Activated gamma-delta T cell treated with anti-CD3 and anti-CD28 coated beads, Interleukin-2, amount 50 U/mL, for 16 hours (primary cell): ENCODE measurements around the gene NIPAL3.

Experiments
- DNase-seq: peaks from one replicate; pipeline ENCODE4 v3.0.0-alpha.2; 2020; ENCODE audit warnings: low read depth

Gene NIPAL3

DNA sequence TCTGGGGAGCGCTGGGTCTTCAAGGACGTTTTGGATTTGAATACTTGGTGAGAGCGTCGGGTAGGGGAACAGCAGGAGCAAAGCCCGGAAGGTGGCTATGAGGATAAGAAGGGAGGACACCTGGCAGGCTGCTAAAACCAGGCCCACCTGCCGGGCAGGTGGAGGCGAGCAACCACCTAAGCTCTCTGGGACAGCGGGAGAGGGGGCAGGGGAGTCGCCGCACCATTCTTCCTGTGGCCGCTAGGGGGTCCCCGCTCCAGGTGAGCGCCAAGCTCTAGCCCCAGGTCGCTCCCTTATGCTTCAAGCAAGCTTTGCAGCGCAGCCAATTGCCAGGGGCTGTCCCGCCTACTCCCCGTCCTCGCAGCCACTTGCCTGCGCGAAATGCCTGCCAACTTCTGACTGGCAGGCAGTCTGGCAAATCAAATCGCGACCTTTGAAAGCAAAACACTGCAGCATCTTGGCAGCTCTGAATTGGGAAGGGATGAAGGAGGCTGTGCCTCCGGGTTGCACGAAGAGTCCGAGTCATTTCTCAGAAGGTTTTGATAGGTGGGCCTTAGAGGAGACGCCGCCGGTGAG lies at the start of gene NIPAL3:
TSS of gene NIPAL3 (plus strand) at position 469 of the 576 bp plus-strand sequence. CDS start 3,746 bp downstream, outside the sequence.
- peak; percentile 94 for DNase-seq

- DNase-seq: no peak
Observed at GRCh38 chr1:24366707-24367106, 48.9 kb upstream of the NIPAL3 start.

DNA sequence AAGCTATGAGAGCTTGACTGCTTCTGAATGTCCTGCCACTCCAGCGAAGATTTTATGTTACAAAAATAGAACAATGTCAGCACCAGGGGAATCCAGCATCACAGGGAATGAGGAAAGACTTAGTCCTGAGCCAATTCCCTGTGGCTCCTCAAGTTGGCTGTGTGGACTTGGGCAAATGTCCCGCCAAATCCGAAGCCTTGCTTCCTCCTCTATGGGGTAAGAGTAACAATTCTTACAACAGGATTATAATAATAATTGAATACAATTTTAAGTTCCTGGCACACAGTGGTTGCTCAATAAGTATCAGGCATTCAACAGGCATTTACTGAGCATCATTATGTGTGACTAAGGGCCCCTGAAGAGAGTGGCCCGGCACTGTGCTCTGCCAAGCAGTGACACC lies 46.4 kb upstream of the NIPAL3 start:
- no peak for DNase-seq

GRCh38 chr1:24369801-24370200 lies 45.8 kb upstream of the NIPAL3 start:
- no peak for DNase-seq

DNA sequence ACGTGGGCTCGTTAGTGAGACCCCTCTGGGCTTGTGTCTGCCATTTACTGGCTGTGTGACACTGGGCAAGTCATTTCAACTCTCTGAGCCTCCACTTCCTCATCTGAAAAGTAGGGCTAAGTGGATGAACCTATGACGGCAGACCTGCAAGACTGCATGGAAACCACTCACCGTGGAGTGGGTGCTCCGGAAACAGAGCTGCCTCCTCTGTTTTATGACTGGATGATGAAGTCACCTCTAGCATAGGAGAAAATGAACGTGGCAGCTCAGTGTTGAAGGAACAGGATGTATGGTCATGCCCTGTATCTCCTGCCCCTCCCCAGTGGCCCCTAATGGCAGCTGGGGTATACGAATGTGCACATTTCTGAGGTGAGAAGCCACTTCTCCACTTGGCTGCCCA lies 42.6 kb upstream of the NIPAL3 start:
- DNase-seq: no peak

- no peak for DNase-seq
Observed at GRCh38 chr1:24373710-24374109, 41.9 kb upstream of the NIPAL3 start.

DNA sequence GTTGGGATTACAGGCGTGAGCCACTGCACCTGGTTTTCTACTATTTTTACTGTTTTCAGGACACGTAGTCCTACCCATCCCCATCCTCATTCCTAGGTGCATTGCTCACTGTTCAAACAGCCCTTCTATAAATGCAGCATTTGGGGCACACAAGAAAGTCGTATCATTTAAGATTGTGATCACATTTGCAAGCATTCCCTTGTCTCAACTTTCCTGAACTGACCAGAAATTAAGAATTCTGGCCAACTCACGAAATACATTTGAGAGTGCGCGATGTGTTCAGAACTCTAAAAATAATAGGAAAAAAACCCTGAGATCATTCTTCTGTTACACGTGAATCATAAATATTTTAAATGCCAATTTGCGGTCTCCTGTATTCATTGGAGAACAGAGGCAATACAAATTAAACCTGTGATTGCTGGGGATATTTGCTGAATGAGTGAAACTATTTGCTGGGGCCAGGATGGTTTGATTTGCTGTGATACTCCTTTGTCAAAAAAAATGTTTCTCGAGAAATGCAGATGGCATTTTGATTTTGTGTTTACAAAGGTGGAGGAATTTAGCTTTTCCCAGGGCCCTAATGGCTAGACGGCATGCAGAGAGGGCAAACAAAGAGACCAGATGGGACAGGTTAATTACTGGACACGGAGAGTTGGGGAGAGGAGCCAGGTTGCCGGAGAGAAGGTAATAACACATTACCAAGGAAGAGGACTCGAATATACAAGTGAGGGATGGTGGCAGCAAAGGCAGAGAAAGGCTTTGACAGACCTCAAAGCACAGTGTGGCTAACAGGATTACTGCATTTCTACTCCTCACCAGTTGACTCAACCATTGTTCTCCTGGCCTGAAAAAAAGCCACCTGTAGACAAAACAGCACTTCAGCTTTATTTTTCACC lies 40.5 kb upstream of the NIPAL3 start:
- no peak for DNase-seq

- no peak for DNase-seq
Observed at GRCh38 chr1:24379733-24380315, 35.8 kb upstream of the NIPAL3 start.

- DNase-seq: no peak
Observed at GRCh38 chr1:24380508-24380907, 35.1 kb upstream of the NIPAL3 start.

GRCh38 chr1:24381256-24381655 lies 34.3 kb upstream of the NIPAL3 start:
- DNase-seq: no peak

DNA sequence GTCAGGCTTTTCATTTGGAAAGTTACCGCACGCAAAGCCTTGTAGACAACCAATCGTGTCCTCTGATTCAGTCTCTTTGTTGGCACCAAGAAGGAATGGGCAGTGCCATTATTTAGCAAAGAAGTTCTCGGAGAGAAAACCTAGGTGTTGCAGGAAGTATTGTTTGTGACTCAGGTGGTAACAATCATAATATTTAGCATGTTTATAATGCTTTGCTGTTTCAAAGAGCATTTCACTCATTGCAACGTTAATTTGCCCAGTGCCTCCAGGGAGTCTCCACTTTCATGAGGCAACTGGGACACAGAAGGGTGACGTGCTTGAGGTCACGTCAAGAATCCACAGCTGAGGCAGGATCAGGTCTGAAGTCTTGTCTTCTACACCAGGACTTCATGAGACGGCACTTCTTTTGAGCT lies 33.4 kb upstream of the NIPAL3 start:
- no peak for DNase-seq

DNA sequence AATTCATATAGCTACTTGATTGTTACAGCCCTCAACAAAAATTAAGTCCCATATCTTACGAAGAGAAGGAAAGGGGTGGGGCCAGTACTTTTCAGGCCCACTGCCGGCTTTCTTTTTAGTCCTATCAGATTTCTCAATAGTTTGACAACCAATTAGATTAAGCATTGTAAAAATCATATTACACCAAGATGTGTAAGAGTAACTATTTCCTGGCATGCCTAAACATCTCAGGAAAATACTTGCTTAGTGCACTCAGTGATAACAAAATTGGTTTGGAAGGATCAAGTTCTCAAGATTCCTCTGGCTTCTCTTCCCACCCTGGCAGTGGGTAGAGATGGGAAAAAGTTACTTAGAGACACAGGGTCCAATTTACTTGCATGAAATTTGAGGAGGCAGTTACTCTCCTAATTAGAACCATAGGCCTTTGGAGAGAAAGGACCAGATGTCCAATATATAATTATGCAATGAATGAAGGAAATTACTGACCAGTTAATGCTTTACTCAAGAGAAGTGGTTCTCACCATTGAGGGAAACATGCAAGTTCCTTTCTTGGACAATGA lies 32.1 kb upstream of the NIPAL3 start:
- DNase-seq: no peak

DNA sequence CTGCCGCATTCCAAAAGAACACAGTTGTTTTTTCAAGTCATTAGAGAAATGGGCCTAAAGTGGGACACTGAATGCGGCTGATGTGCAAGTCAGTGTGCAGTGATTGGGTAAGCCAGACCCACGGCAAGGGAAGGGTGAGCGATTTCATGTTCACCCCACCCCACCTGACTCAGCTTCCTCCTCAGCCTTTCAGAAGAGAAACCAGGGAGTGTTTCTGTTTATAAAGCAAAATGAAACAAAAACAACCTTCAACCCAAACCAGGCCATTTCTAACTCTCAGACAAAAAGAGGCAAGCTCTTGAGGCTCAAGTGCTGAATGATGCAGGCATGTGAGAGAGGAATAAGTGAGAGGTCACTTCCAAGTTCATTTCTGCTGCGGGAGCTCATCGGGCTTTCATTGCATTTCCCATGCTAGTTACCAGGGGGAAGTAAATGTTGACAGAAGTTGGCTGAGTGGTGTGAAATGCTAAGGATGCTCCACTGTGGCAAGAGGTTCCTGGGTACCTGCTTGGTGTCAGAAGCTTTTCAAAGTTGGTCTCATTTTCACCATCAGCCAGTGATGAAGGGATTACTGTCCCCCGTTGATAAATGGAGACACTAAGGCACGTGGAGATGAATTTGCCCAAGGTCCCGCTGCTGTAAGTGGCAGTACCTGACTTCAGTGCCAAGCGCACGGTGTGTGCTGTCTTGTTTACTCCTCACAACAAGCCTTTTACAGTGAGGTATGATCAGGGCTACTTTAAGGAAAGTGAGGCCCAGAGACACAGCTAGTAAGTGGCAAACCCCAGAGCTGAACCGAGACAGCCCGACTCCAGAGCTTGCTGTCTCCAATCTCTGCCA lies 31.1 kb upstream of the NIPAL3 start:
- DNase-seq: no peak

DNA sequence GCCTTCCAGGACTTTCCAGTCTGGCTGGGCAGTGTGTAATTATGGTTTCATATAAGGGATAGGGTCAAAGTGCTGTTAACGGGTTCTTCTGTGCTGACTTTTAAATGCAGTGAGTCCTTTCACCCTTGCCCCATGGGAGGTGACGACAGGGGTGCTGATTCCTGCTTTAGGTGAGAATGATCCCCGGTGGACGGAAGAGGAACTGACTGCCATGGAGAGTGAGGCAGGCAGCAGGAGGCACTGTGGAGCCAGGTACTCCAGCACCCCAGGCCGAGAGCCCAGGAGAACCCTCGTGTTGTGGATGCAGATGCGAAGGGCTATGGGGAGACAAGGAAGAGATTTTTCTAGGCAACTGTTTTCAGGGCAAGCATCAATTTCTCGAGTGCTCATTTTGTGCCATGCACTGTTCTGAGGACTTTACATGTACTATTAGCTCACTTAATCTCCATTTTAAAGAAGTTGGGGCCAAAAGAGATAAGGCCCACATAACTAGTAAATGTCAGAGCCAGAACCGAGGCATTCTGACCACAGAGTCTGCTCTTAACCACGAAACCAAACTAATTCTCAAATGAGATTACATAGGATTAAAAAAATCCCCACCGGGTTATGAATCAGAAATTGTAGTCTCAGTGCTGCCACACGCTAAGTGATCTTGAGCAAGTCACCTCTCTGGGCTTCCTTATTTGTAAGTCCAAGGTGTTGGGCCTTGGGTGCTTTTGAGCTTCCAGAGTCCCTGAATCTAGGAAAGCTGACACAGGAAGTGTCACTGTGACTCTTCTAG lies 30.3 kb upstream of the NIPAL3 start:
- DNase-seq: no peak

DNA sequence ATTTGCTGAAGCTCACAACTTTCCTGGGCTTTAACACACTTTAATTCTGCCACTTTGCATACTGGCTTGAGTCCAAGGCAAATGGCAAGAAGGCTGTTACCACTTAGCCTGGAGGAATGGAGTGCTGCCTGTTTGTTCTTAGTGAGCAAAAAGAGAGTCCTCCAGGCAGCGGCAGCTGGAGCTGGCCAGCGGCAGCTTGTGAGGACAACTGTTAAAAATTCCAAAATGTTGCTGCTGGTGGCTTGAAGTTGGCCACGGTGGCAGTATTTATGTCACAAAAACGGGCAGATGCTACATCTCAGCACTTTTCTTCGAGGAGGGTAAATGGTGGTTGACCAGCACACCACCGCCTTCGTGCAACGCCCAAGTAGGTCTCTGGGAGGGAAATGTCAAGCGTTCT lies 29.4 kb upstream of the NIPAL3 start:
- no peak for DNase-seq

DNA sequence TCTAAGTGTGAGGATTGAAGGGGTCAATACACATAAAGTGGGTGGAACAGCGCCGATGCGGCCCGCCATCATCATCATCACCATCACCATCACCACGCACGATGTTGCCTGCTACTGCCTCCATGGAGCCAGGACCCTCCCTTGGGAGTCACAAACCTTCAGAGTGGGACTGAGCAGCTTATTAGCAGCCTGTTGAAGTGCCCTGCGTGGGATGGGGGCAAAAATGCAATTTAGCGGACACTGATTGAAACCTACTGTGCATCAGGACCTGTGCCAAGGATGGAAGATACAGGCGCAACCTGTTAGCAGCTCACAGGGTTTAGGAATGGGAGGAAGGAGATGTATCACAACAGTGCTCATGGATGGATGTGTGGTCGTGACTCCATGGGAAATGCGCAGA lies 28.7 kb upstream of the NIPAL3 start:
- no peak for DNase-seq

- DNase-seq: no peak
Observed at GRCh38 chr1:24387636-24388175, 27.9 kb upstream of the NIPAL3 start.

DNA sequence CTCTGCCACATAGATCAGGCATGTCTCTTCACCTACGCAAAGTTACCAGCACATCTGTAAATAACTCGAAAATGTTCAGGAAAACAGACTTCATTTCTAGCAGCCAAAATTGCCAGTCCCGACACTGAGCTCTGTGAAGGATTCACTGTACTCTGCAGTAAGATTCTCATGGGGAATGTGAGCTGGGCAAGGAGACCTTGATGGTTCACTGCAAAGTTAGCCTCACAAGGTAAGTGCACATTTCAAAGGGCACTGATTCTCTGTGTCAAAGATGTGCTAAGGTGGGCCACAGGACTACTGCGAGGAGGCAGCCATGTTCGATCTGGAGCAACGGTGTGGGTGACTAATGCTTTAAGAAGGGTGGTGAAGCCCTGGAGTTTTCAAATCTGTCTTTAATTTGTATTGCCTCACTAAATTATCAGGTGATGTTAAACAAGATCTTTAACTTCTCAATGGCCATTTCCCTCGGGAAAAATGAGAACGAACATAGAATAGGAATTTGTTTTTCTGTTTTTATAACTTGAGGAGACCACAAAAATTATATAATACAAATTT lies 27.2 kb upstream of the NIPAL3 start:
- no peak for DNase-seq

DNA sequence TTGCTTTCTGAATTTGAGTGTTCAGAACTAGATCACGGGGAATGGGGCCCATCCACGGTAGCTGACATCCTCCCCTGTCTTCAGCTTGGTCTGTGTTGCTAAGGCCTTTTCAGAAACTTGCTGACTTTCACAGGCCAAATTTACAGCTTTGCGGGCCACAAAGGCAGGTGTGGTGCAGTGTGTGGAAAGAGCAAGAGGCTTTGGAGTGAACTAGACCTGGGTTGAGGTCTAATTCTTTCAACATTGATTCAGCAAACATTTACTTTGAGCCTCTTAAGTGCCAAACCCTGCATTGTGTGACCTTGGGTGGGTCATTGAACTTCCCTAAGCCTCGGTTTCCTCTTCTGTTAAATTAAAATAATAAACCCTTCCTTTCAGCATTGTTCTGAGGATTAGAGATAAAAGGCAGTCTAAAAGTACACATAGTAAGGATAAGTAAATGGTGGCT lies 26.3 kb upstream of the NIPAL3 start:
- DNase-seq: no peak
